GM18858 (cell line): ENCODE data around the gene SYNM.

Experiments
- ATAC-seq: cut with Tn5 transposase; IDR thresholded peaks from one replicate; pipeline ENCODE4 v1.9.1; 2021; ENCODE audit not compliant: unreplicated experiment

Gene SYNM

GRCh38 chr15:99165020-99165790, 60.3 kb downstream of the SYNM start:
- ATAC-seq, result no peak

- no peak for ATAC-seq
Measured at GRCh38 chr15:99165956-99166689, 61.2 kb downstream of the SYNM start.

- no peak for ATAC-seq
Measured at GRCh38 chr15:99167201-99167600, 62.3 kb downstream of the SYNM start.

DNA sequence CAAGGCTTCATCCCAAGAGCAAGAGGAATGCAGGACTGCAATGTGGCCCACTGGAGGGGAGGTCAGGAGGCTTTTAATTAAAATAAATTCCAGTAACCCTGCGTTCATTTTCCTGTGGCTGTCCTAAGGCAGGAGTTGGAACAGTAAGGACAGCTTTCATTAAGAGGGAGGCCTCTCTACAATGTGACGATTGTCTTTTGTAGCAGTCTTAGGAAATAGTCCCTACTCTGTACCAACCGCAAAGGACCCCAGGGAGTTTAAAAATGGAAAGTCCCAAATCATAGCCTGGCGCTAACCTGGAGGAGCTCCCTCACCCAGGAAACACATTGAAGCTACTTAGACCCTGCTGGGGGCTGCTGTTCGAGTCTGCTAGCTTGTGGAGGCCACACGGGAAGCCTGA, 62.8 kb downstream of the SYNM start:
- peak; percentile 69 for ATAC-seq

DNA sequence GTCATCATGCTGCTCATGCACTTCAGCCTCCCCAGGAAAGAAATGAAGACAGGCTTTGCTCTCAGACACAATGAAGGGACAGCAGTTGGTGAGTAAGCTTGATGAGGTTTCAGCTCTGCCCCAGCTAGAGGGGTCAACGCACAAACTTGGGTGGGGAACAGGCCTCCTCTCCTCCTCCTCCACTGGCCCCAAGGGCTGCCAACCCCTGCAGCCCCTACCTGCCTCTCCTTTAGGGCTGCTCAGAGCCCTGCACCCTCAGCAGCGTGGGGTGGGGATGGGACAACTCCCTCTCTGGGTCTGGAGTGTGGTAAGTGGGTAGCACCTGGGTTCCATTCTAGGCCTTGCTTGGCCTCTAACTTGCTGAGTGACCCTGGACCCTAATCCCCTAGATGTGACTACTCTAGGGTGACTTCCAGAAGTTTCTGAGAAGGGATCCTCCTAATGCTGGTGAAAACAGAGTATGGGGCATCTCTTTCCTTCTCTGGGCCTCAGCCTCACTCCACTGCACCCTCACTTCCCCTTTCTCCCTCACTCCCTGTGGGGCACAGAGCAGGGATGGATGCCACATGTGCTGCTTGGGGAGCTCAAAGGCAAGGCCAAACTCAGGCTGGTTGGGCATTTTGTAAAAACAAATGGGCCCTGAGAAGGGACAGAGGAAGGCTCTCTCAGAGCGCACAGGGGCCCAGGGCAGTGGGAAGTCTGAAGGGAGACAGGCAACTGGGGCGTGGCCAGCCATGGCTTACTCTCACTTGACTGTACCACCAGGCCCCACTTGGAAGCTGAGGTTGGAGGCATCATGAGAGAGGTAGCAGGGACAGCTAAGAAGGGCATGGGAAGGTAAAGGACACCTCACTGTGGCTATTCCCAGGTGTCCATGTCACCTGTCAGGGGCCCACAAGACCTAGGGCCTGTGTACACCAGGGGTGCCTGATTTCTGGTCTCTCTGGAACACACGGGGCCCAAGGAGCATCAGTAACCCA, 64.0 kb downstream of the SYNM start:
- no peak for ATAC-seq

GRCh38 chr15:99169769-99170311, 65.0 kb downstream of the SYNM start:
- no peak for ATAC-seq

- no peak for ATAC-seq
Measured at GRCh38 chr15:99170476-99171065, 65.7 kb downstream of the SYNM start.

GRCh38 chr15:99172171-99172570, 67.3 kb downstream of the SYNM start:
- no peak for ATAC-seq

DNA sequence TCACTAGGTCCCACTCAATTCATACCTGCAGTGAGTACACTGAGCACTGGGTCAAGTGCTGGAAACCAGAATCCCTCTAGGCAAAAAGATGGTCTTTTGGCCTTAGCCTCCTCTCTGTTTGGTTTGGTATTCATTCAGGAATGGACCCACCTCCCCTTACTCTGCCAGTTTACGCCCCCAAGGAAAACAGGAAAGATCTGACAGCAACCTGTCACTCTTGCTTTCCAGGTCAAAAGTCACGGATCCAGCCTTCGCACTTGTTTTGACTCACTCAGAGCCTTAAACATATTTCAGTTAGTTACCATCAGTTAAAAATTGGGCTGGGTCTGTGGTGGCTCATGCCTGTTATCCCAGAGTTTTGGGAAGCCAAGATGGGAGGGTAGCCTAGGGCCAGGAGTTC, 68.1 kb downstream of the SYNM start:
- no peak for ATAC-seq

DNA sequence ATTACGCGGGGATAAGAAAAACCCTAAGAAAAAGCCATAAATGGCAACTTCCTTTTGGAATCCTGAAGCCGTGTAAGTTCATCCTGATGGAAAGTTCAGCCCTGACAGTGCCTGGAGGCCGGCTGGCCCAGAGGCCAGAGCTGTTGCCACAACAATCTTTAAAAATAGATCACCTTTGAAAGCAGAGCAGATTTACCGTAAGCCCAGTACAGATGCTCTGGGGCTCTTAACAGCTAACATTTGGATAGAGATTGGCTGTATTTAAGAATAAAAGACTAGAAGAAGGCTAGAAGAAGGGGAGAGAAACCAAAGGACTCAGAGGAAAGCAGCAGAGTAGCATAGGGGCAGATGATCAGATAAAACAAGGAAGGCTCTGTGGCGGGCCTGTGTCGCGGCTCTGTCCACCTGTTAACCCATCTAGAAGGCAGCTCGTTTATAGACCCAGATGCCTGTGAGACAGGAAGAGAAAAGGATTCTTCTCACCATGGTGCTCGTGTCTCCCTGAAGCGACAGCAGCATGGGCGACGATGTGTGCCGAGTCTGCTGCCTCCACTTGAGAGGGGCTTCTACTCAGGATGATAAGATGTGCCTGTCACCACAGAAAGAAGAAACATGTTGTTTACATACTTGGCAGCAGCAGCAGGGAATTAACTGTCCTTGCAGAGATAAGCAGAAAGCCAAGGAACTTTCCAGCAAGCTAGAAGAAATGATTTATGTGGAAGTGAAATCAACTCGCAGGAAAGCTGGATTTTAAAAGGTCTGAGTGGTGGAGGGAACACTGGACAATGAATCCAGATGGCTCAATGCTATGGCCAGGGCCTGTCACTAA, 69.9 kb downstream of the SYNM start:
- ATAC-seq, result no peak

DNA sequence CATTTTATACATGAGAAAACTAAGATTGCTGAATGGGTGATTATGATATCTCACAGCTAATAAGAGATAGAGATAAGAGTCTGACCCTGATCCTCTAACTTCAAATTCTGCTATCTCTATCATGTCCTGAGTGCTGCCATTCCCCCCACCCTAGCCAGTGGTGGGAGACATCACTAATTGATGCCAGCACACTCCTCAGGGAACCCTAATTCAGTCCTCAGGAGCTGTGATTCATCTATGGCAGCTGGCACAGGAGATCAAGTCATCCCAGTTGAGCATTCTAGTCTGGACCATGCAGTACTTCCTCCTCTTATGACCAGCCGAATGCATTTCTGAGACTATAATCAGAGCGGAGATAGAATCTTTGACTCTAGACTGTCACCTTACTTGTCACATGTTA, 71.9 kb downstream of the SYNM start:
- no peak for ATAC-seq

DNA sequence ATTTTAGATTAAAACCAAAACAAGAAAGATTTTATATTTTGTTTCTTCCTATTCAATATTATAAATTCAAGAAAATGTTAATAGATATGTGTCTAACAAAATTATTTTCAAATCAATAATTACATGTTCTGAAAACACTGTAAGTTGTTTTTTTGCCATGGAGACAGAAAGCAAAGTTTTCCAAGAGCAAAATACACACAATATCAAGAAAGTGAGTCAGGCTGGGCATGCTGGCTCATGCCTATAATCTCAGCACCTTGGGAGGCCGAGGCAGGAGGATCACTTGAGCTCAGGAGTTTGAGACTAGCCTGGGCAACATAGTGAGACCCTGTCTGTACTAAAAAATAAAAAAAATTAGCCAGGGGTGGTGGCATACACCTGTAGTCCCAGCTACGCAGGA, 72.8 kb downstream of the SYNM start:
- ATAC-seq, result no peak

- no peak for ATAC-seq
Measured at GRCh38 chr15:99180086-99180963, 75.4 kb downstream of the SYNM start.

DNA sequence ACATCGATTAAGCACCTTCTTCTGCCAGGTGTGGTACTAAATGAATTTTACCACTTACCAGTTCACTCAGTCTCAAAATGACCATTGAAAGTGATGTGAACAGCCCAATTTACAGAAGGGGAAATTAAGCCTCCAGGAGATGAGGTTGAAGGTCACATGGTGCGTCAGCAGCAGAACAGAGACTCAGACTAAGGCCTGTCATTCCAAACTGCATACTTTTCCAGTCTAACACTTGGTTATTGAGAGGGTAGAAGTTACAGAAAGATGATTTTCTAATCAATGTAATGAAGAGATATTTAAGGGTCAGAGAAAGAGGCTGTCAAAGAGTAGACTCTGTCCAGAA, 76.1 kb downstream of the SYNM start:
- no peak for ATAC-seq

GRCh38 chr15:99181545-99181971, 76.7 kb downstream of the SYNM start:
- no peak for ATAC-seq

- ATAC-seq, result no peak
Measured at GRCh38 chr15:99182791-99183190, 77.9 kb downstream of the SYNM start.
